ENCODE results near the gene RGL1.

- TF ChIP-seq, protein P1, sequence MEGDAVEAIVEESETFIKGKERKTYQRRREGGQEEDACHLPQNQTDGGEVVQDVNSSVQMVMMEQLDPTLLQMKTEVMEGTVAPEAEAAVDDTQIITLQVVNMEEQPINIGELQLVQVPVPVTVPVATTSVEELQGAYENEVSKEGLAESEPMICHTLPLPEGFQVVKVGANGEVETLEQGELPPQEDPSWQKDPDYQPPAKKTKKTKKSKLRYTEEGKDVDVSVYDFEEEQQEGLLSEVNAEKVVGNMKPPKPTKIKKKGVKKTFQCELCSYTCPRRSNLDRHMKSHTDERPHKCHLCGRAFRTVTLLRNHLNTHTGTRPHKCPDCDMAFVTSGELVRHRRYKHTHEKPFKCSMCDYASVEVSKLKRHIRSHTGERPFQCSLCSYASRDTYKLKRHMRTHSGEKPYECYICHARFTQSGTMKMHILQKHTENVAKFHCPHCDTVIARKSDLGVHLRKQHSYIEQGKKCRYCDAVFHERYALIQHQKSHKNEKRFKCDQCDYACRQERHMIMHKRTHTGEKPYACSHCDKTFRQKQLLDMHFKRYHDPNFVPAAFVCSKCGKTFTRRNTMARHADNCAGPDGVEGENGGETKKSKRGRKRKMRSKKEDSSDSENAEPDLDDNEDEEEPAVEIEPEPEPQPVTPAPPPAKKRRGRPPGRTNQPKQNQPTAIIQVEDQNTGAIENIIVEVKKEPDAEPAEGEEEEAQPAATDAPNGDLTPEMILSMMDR (IDR thresholded peaks at IDR 0.05) = no peak
- no peak for TF ChIP-seq EP300 (IDR thresholded peaks at IDR 0.05)
Observed at GRCh38 chr1:183898610-183899009, 93.7 kb downstream of the RGL1 start.

Measured in tibial nerve (tissue), 4 donors.